HepG2 (cell line): Measurements from ENCODE around the gene TMEM218. TPM values are rescaled to one million over a fixed set of nuclear protein-coding genes. Genes with fewer than 3 reads are reported as not detected.
A peak's percentile ranks its signal among the peaks of the same experiment; 100 is the strongest.

ENCODE experiments used
- AGO1 ChIP-seq: fragments of 200-400 bp; formaldehyde crosslinking; IDR thresholded peaks from 2 replicates; pipeline ENCODE4 v1.6.1; 2017; ENCODE audit warnings: mild to moderate bottlenecking, low read depth, low read length, moderate library complexity; ENCODE audit not compliant: poor library complexity, severe bottlenecking
- AGO2 ChIP-seq: fragments of 200-400 bp; formaldehyde crosslinking; optimal IDR thresholded peaks from 2 replicates; pipeline ENCODE3; 2017; ENCODE audit warnings: mild to moderate bottlenecking, low read depth, low read length, moderate library complexity
- ATRX ChIP-seq: sonication (generic); formaldehyde crosslinking; IDR thresholded peaks from 2 replicates; pipeline ENCODE4 v1.4.0; 2020; ENCODE audit warnings: missing genetic modification reagents, borderline replicate concordance
- HMG20B ChIP-seq: conservative IDR thresholded peaks from 2 replicates; pipeline ENCODE4 v1.6.1; 2016; ENCODE audit warnings: missing genetic modification reagents, missing compliant biosample characterization
- KDM2A ChIP-seq: sonication (generic); formaldehyde crosslinking; IDR thresholded peaks from 2 replicates; pipeline ENCODE4 v1.4.0; 2020; ENCODE audit warnings: low read depth, missing genetic modification reagents, borderline replicate concordance
- KLF11 ChIP-seq: IDR thresholded peaks from 2 replicates; pipeline ENCODE4 v1.6.1; 2016; ENCODE audit warnings: missing compliant biosample characterization
- KMT2A ChIP-seq: sonication (generic); formaldehyde crosslinking; IDR thresholded peaks from 2 replicates; pipeline ENCODE4 v1.4.0; 2020; ENCODE audit warnings: missing genetic modification reagents
- RBFOX2 ChIP-seq: fragments of 200-400 bp; formaldehyde crosslinking; IDR thresholded peaks from 2 replicates; pipeline ENCODE4 v1.6.1; 2017; ENCODE audit warnings: low read depth, mild to moderate bottlenecking, low read length
- SIN3A ChIP-seq: IDR thresholded peaks from 2 replicates; pipeline ENCODE4 v1.6.1; 2011; ENCODE audit warnings: low read depth, mild to moderate bottlenecking, control low read depth, low read length, borderline replicate concordance
- SP1 ChIP-seq, 2 experiments: fragments of 450-650 bp in 1 of 2; sonication (generic) in 1 of 2; formaldehyde crosslinking in 1 of 2; IDR thresholded peaks; 2 replicates each; pipeline versions ENCODE4 v1.4.0 to v1.6.1; 2016 to 2020; ENCODE audit warnings: missing genetic modification reagents in 1 of 2
- SP2 ChIP-seq: sonication (generic); formaldehyde crosslinking; IDR thresholded peaks from 2 replicates; pipeline ENCODE4 v1.5.1; 2020; ENCODE audit warnings: mild to moderate bottlenecking, missing genetic modification reagents
- ZFP37 ChIP-seq: sonication (generic); formaldehyde crosslinking; IDR thresholded peaks from 2 replicates; pipeline ENCODE4 v1.4.0; 2020; ENCODE audit warnings: missing genetic modification reagents, borderline replicate concordance
- ZNF317 ChIP-seq: sonication (generic); formaldehyde crosslinking; IDR thresholded peaks from 2 replicates; pipeline ENCODE4 v1.5.0; 2020; ENCODE audit warnings: mild to moderate bottlenecking, missing genetic modification reagents
- ZNF772 ChIP-seq: sonication (generic); formaldehyde crosslinking; IDR thresholded peaks from 2 replicates; pipeline ENCODE4 v1.5.0; 2020; ENCODE audit warnings: mild to moderate bottlenecking, missing genetic modification reagents
- ZNF788 ChIP-seq: sonication (generic); formaldehyde crosslinking; IDR thresholded peaks from 2 replicates; pipeline ENCODE4 v1.5.0; 2020; ENCODE audit warnings: mild to moderate bottlenecking, missing genetic modification reagents, borderline replicate concordance
- ZSCAN31 ChIP-seq: sonication (generic); formaldehyde crosslinking; IDR thresholded peaks from 2 replicates; pipeline ENCODE4 v1.5.0; 2020; ENCODE audit warnings: low read depth, mild to moderate bottlenecking, missing genetic modification reagents
- polyA plus RNA-seq, 8 experiments: library from polyadenylated mRNA; depleted of rRNA in 3 of 8; stranded (reverse) in 7 of 8; unstranded in 1 of 8; fragments of >200 nt; fragmentation: Illumina TruSeq in 4 of 8; extraction: Trizol in 4 of 8; gene quantifications; 2 replicates each; pipeline versions ENCODE4 v1.2.1 to v1.2.3, GENCODE V29; 2011 to 2016; ENCODE audit warnings: low read depth in 4 of 8, missing spikeins in 1 of 8, mixed read lengths in 1 of 8; ENCODE audit not compliant: insufficient read depth in 1 of 8
- total RNA-seq, 5 experiments: library from RNA; depleted of rRNA; stranded (reverse); fragments of >200 nt; fragmentation: Illumina TruSeq; extraction: Trizol; gene quantifications; 2 replicates each; pipeline ENCODE4 v1.2.3, GENCODE V29; 2016; ENCODE audit warnings: low read depth in 1 of 5
- TF ChIP-seq, protein P1 (sequence below), 2 experiments: sonication (generic) in 1 of 2; formaldehyde crosslinking in 1 of 2; IDR thresholded peaks; 2 replicates each; pipeline versions ENCODE4 v1.4.0 to v1.6.1; 2018 to 2020; ENCODE audit warnings: missing genetic modification reagents in 2 of 2, borderline replicate concordance in 1 of 2, low read depth in 1 of 2, mild to moderate bottlenecking in 1 of 2, missing biosample characterization in 1 of 2
- TF ChIP-seq, protein P2 (sequence below): sonication (generic); formaldehyde crosslinking; IDR thresholded peaks from 2 replicates; pipeline ENCODE4 v1.5.0; 2020; ENCODE audit warnings: mild to moderate bottlenecking, missing genetic modification reagents, moderate library complexity
- TF ChIP-seq, protein P3 (sequence below): sonication (generic); formaldehyde crosslinking; IDR thresholded peaks from 2 replicates; pipeline ENCODE4; 2020; ENCODE audit warnings: missing genetic modification reagents, mild to moderate bottlenecking, borderline replicate concordance
- TF ChIP-seq, protein P4 (sequence below): sonication (generic); formaldehyde crosslinking; IDR thresholded peaks from 2 replicates; pipeline ENCODE4 v1.4.0; 2020; ENCODE audit warnings: missing genetic modification reagents, low read depth, mild to moderate bottlenecking, borderline replicate concordance
- TF ChIP-seq, protein P5 (sequence below): sonication (generic); formaldehyde crosslinking; IDR thresholded peaks from 2 replicates; pipeline ENCODE4 v1.4.0; 2020; ENCODE audit warnings: mild to moderate bottlenecking, missing genetic modification reagents

TMEM218 gene
- total and polyA plus RNA-seq, 2 of the 13 experiments (the other 11 are each of a cell fraction or from before 2014, with no cell fraction given) = 11.8 to 14.0 TPM

DNA sequence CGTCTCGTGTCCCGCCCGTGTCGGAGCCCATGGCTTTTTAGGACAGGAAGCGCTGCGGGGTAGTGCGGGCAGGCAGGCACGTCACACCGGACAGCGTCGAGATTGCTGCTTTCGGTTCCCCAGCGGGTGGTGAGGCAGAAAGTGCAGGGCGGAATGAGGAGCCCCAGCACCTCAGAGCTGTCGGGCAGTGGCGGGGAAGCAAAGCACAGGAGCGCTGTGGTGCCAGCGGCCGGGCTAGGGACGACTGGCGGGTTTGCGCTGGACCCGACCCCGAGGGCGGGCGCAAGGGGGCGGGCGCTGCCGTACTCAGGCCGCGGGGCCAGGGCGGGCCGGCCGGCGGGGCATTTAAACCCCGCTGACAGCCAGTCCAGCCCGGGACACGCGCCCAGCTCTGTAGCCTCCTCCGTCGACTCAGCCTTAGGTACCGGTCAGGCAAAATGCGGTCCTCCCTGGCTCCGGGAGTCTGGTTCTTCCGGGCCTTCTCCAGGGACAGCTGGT, 48.4 kb downstream of the TMEM218 start, which contains the start of gene SLC37A2 (continued):
- TF ChIP-seq, protein P1, sequence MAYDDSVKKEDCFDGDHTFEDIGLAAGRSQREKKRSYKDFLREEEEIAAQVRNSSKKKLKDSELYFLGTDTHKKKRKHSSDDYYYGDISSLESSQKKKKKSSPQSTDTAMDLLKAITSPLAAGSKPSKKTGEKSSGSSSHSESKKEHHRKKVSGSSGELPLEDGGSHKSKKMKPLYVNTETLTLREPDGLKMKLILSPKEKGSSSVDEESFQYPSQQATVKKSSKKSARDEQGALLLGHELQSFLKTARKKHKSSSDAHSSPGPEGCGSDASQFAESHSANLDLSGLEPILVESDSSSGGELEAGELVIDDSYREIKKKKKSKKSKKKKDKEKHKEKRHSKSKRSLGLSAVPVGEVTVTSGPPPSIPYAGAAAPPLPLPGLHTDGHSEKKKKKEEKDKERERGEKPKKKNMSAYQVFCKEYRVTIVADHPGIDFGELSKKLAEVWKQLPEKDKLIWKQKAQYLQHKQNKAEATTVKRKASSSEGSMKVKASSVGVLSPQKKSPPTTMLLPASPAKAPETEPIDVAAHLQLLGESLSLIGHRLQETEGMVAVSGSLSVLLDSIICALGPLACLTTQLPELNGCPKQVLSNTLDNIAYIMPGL (CRISPR knock-in tag; IDR thresholded peaks at IDR 0.05; ENCODE audit: borderline replicate concordance in 1 of 2, low read depth in 1 of 2) = peak; percentile 76 to 79
- TF ChIP-seq RBFOX2 = peak; percentile 80
- peak; percentile 63; the same call in 1 of the 2 replicates for TF ChIP-seq ZSCAN31
- peak; percentile 23 for TF ChIP-seq AGO1
- no peak for TF ChIP-seq SP1 (IDR thresholded peaks at IDR 0.05)
- peak; percentile 31 for TF ChIP-seq SP1 (CRISPR knock-in tag; IDR thresholded peaks at IDR 0.05)
- TF ChIP-seq HMG20B (CRISPR knock-in tag) = 0 out of 2 replicates have a peak, but pooled peaks have one; percentile 33
- TF ChIP-seq ZFP37 (CRISPR knock-in tag) = no peak
- peak; percentile 71 for TF ChIP-seq AGO2
- TF ChIP-seq, protein P2, sequence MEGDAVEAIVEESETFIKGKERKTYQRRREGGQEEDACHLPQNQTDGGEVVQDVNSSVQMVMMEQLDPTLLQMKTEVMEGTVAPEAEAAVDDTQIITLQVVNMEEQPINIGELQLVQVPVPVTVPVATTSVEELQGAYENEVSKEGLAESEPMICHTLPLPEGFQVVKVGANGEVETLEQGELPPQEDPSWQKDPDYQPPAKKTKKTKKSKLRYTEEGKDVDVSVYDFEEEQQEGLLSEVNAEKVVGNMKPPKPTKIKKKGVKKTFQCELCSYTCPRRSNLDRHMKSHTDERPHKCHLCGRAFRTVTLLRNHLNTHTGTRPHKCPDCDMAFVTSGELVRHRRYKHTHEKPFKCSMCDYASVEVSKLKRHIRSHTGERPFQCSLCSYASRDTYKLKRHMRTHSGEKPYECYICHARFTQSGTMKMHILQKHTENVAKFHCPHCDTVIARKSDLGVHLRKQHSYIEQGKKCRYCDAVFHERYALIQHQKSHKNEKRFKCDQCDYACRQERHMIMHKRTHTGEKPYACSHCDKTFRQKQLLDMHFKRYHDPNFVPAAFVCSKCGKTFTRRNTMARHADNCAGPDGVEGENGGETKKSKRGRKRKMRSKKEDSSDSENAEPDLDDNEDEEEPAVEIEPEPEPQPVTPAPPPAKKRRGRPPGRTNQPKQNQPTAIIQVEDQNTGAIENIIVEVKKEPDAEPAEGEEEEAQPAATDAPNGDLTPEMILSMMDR (CRISPR knock-in tag) = peak; percentile 62
- no peak for TF ChIP-seq ATRX (CRISPR knock-in tag)
- TF ChIP-seq SP2 = peak; percentile 63
- TF ChIP-seq KMT2A (CRISPR knock-in tag) = peak; percentile 25; the same call in 1 of the 2 replicates
- TF ChIP-seq, protein P3, sequence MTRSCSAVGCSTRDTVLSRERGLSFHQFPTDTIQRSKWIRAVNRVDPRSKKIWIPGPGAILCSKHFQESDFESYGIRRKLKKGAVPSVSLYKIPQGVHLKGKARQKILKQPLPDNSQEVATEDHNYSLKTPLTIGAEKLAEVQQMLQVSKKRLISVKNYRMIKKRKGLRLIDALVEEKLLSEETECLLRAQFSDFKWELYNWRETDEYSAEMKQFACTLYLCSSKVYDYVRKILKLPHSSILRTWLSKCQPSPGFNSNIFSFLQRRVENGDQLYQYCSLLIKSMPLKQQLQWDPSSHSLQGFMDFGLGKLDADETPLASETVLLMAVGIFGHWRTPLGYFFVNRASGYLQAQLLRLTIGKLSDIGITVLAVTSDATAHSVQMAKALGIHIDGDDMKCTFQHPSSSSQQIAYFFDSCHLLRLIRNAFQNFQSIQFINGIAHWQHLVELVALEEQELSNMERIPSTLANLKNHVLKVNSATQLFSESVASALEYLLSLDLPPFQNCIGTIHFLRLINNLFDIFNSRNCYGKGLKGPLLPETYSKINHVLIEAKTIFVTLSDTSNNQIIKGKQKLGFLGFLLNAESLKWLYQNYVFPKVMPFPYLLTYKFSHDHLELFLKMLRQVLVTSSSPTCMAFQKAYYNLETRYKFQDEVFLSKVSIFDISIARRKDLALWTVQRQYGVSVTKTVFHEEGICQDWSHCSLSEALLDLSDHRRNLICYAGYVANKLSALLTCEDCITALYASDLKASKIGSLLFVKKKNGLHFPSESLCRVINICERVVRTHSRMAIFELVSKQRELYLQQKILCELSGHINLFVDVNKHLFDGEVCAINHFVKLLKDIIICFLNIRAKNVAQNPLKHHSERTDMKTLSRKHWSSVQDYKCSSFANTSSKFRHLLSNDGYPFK (CRISPR knock-in tag) = no peak
- TF ChIP-seq SIN3A = peak; percentile 79; the same call in 1 of the 2 replicates
- TF ChIP-seq ZNF317 (CRISPR knock-in tag) = no peak
- TF ChIP-seq KLF11 (CRISPR knock-in tag) = 0 out of 2 replicates have a peak, but pooled peaks have one; percentile 23
- 0 out of 2 replicates have a peak, but pooled peaks have one; percentile 56 for TF ChIP-seq ZNF788 (CRISPR knock-in tag)
- TF ChIP-seq, protein P4, sequence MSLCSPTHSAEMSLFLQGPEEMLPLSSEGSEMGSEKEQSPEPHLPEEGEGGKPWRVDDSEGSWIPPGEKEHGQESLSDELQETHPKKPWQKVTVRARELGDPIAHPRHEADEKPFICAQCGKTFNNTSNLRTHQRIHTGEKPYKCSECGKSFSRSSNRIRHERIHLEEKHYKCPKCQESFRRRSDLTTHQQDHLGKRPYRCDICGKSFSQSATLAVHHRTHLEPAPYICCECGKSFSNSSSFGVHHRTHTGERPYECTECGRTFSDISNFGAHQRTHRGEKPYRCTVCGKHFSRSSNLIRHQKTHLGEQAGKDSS (CRISPR knock-in tag) = no peak
- TF ChIP-seq, protein P5, sequence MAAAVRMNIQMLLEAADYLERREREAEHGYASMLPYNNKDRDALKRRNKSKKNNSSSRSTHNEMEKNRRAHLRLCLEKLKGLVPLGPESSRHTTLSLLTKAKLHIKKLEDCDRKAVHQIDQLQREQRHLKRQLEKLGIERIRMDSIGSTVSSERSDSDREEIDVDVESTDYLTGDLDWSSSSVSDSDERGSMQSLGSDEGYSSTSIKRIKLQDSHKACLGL (CRISPR knock-in tag) = peak; percentile 62
- peak; percentile 73; the same call in 1 of the 2 replicates for TF ChIP-seq KDM2A
- peak; percentile 9; the same call in 1 of the 2 replicates for TF ChIP-seq ZNF772 (CRISPR knock-in tag)
